COLO668 (cell line): ENCODE results near the gene ZMYM2.
A peak's percentile ranks its signal among the peaks of the same experiment; 100 is the strongest.
"Not testable (repeated sequence)": the region's sequence is repeated elsewhere in the genome, so short reads cannot be mapped to it uniquely, and the experiment has no call there.

Experiments used
- DNase-seq: peaks from one replicate; lab custom pipeline; 2025; ENCODE audit not compliant: unreplicated experiment; lab: John Stamatoyannopoulos, UW

The ZMYM2 gene

GRCh38 chr13:19958155-19959111, at the start of gene ZMYM2:
Gene ZMYM2, plus strand, starts transcription at chr13:19958727. Its CDS starts 34,346 bp downstream, at chr13:19993073.
- peak; percentile 100 for DNase-seq

GRCh38 chr13:19910336-19911072, 48.0 kb upstream of the ZMYM2 start:
- no peak for DNase-seq

- DNase-seq, result no peak
Measured at GRCh38 chr13:19927117-19927748, 31.3 kb upstream of the ZMYM2 start.

GRCh38 chr13:19940106-19940505, 18.4 kb upstream of the ZMYM2 start:
- DNase-seq, result no peak

DNA sequence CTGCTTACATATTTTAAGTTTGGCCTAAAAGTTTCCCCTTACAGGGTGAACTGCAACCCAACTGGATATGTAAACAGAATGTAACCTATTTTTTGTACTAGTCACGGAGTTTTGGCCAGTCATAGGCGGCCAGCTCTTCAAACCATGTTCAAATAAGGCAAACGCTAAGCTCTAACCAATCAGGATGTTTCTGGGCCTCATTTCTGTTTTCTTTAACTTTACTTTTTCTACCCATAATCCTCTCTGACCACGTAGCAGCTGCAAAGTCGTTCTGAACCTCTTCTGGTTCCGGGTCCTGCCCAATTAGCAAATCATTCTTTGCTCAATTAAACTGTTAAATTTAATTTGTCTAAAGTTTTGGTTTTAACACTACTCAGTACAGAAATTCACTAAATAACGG, 8.2 kb upstream of the ZMYM2 start:
- DNase-seq, result no peak

DNA sequence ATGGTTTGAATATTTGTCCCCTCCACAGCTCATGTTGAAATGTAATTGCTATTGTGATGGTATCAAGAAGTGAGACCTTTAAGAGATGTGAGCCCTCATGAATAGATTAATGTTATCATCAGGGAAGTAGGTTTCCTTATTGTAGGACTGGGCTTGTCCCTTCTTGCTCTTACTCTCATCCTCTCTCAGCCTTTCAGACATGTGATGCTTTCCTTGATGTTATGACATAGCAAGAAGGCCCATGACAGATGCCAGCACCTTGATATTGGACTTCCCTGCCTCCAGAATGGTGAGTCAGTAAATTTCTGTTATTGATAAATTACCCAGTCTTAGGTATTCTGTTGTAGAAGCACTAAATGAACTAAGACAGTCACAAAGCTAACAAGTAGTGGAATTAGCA, 5.7 kb upstream of the ZMYM2 start:
- DNase-seq, result no peak

DNA sequence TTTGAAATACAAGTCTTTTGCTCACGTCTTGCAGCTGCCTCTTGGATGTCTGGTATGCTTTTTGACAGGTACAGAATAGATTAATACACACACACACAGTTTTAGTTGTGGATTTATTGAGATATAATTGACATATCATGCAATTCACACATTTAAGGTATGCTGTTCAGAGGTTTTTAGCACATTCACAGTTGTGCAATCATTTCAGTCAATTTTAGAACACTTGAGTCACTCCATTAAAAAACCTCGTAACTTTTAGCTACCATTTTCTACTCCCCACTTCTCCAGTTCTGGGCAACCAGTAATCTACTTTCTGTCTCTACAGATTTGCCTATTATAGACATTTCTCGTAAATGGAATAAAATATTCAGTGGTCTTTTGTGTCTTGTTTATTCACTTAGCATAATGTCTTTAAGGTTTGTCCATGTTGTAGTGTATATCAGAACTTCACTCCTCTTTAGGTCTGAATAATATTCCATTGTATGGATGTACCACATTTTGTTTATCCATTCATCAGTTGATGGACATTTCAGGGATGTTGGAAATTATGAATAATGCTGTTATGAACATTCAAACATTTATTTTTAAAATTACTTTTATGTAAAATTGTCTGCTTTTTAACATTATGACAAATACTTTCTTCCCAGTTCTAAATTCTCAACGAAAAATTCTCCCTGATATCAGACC, 2.5 kb upstream of the ZMYM2 start:
- DNase-seq, result no peak

GRCh38 chr13:19957320-19958154, 990 bp upstream of the ZMYM2 start:
- DNase-seq, result peak; percentile 92

- DNase-seq, result peak; percentile 78
Measured at GRCh38 chr13:19959141-19959830, 759 bp downstream of the ZMYM2 start.

DNA sequence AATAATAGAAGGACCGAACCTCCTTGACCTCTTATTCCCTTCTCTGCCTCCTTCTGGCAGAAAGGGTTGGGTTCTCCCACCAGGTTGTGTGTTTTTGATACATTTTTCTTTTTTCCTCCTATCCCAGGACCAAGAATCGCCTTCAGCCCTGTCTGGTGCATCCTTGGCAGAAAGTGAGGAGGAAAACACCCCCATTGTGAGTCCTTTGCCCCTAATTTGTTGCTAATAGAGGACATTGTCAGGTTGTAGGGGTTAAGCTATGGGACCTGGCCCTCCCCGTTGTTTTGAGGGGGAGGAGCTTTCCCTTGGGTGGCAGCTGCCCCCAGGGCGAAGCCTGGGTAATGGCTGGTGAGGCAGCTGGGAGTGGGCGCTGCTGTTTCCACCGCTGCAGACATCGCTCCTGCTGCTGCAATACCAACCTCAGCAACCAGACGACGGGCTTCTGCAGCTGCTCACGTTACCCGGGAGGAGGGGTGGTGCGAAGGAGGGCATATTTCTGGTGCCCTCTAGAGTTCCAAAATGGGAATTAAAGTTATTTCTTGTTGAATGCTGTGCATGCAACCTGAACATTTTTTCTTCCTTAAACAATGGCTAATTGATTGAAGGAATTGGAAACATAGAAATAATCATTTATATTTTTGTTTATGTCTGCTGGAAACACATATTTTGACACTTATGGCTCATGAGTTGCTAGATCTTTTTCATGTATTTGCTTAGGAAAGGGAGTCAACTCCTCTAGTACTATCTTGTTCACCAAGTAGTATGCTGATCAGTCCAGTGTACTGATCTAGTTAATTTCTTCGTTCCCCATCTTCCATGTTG, 1.5 kb downstream of the ZMYM2 start:
- peak; percentile 98 for DNase-seq

DNA sequence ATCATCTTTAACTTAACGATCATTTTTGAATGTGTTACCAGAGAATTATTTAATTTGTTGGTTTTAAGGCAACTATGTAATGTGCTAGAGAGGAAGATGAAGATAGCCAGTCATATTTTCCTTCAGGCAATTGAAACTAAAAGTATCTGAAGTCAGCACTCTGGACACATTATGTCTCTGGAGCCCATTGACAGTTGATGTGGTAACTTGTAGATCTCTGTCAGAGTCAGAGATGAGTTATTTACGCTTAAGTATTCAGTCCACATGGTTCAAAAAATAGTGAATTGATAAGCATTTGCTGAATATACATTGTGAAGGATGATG, 2.1 kb downstream of the ZMYM2 start:
- DNase-seq, result no peak

DNA sequence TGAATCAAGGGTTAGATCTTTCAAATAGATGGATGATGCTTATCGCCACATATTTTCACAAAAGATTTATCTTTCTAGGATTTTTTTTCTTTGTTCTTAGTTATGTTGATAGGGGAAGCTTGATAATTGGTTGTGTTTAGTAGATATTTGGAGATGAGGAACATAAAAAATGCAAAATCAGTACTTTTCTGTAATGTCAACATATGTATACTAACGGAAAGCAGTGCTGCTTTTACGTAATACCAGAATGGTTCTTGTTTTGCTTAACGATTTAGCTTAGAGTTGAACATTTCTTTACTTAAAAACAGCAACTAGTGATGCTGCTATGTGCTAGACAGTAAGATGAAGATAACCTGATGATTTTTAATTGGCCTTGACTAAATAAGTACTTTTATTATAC, 3.0 kb downstream of the ZMYM2 start:
- DNase-seq, result no peak

DNA sequence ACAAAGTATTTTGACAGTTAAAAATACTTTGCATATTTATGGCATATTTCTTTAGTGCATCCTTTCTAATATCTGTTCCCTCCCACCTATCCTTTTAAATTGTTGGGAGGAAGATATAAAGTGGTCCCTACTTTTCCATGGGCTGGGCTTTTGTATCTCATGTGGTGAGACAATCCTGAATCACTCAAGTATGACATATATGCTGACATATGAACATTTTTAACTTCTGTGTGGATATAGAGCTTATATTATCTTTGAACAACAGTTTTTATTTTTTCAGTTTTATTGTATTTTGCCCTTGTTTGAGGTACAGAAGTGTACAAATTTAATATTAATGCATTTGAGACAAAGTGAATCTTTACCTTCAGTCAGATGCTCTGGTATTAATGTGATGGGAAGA, 3.4 kb downstream of the ZMYM2 start:
- no peak for DNase-seq

- no peak for DNase-seq
Measured at GRCh38 chr13:19962894-19963293, 4.4 kb downstream of the ZMYM2 start.

GRCh38 chr13:19967621-19968020, 9.1 kb downstream of the ZMYM2 start:
- DNase-seq, result no peak

GRCh38 chr13:19974498-19975009, 16.0 kb downstream of the ZMYM2 start:
- not testable (repeated sequence) for DNase-seq

DNA sequence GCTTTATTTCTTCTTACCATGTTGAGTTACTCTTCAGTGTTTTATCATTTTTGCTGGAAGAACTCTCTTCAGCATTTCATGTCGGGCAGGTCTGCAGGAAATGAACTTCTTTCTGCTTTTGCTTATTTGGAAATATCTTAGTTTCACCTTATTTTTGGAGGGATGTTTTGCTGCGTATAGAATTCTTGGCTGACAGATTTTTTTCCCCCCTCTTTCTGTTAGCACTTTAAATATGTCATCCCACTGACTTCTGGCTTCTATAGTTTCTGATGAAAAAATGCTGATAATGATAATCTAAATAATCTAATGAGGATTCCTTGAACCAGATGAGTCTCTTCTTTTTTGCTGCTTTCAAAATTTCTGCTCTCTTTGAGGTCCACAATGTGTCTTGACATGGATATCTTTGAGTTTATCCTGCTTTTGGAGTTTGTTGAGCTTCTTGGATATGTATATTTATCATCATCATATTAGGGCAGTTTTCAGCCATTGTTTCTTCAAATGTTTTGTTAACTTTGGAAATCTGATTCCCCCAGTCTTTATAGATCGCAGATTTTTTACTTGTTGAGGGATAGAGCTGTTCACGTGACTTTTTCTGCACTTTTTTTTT, 20.4 kb downstream of the ZMYM2 start:
- no peak for DNase-seq

DNA sequence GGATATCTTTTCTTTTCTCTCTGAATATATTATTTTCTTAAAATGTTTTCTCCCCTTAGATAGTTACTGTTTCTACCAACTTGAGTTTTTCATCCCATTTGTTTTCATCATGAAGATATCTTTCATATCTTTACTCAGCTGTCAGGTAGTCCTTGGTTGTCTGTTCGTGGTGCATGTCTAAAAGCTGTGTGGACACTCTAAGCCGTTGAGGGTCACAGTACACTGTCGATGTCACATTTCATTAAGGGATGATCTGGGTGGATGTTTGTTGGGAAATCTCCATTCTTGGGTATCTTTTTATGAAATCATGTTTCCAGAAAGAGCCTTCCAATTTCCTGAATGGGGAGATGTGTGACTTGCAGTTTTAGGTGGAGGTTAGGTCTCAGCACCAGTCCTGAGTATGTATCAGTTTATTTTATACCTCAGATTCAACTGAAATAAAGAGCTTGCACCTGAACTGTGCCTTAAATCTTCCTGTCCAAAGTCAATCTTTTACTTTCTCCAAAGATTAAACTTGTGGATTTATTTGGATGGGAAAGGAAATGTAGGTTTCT, 23.2 kb downstream of the ZMYM2 start:
- DNase-seq, result no peak
